Measurements from ENCODE around the gene DICER1.

DNA sequence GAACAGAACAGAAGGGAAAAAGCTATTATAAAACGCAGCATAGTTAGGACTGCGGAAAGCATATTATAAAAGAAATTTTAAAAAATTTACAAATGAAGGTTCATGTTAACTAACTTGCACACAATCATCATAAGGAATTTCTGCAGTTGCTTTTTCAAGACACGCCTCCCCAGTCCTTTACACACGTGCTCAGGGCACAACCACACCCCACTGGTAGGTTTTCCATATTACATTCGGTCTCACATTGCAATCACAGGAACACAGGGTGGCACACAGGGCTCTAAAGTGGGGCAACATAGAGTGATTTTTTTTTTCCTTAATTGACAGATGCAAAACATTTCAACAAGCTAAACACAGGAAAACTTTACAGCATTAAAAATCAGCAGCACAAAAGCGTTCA lies 69.7 kb downstream of the DICER1 start:
- TF ChIP-seq EZH2 (IDR thresholded peaks at IDR 0.05; ENCODE audit: low read length) (no peak), CTCF (optimal IDR thresholded peaks at IDR 0.05 in 1 of 3, IDR thresholded peaks at IDR 0.05 in 1 of 3, conservative IDR thresholded peaks at IDR 0.05 in 1 of 3; ENCODE audit: extremely low read depth in 1 of 3, insufficient read depth in 2 of 3, low read length in 3 of 3) (no peak)
